Stomach smooth muscle (tissue), 2 donors: ENCODE data around the gene ARSB.

Experiments used
- H3K27ac ChIP-seq: one replicate; pipeline ENCODE4 v1.7.0; 2013; ENCODE audit warnings: mild to moderate bottlenecking, low read length, inconsistent platforms
- H3K27me3 ChIP-seq, 2 donors: one replicate each; pipeline ENCODE4 v1.7.0; 2013; ENCODE audit warnings: low read length in 2 of 2; ENCODE audit not compliant: insufficient read depth in 2 of 2, control insufficient read depth in 1 of 2
- H3K36me3 ChIP-seq, 2 donors: one replicate each; pipeline ENCODE4 v1.7.0; 2013; ENCODE audit warnings: low read length in 2 of 2; ENCODE audit not compliant: control insufficient read depth in 2 of 2, insufficient read depth in 2 of 2
- H3K4me1 ChIP-seq: one replicate; pipeline ENCODE4 v1.7.0; 2013; ENCODE audit warnings: low read length; ENCODE audit not compliant: control insufficient read depth, insufficient read depth
- H3K4me3 ChIP-seq, 2 donors: one replicate each; pipeline ENCODE4 v1.7.0; 2013; ENCODE audit warnings: low read length in 2 of 2
- H3K9ac ChIP-seq, 2 donors: one replicate each; pipeline ENCODE4 v1.7.0; 2013; ENCODE audit warnings: low read length in 2 of 2, mild to moderate bottlenecking in 1 of 2
- H3K9me3 ChIP-seq, 2 donors: one replicate each; pipeline ENCODE4 v1.7.0; 2013; ENCODE audit warnings: low read length in 2 of 2; ENCODE audit not compliant: control insufficient read depth in 2 of 2
- donor health status: healthy.
- donor health status: Pancreatic carcinoma.

Gene ARSB

DNA sequence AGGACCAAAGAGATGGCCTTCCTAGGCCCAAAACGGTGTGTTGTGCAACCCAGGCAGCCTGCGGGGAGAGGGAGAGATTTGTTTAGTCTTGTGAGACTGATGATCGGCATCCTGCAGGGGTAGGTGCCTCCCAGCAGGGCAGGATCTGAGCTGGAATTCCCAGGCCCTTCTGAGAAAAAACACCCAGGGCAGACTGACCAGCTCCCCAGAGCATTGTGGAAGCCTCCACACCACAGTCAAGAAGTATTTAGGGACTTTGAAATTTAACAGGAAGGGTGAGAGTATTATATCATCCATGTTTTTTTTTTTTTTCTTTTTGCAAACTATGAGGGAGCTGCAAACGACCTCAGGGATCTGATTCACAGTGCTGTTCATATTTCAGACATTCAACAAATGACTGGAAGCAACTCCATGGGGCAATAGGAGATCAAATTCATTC, 232.0 kb downstream of the ARSB start:
- Histone ChIP-seq H3K36me3 (no peaks in the 10 kb centered on the region), H3K4me1 (peaks cover 3% of the 10 kb centered on the region), H3K27me3 (no peaks in the 10 kb centered on the region), H3K9ac (no peak overlapping the region), H3K9me3 (no peaks in the 10 kb centered on the region), H3K4me3 (no peak overlapping the region), H3K27ac (no peak overlapping the region)

DNA sequence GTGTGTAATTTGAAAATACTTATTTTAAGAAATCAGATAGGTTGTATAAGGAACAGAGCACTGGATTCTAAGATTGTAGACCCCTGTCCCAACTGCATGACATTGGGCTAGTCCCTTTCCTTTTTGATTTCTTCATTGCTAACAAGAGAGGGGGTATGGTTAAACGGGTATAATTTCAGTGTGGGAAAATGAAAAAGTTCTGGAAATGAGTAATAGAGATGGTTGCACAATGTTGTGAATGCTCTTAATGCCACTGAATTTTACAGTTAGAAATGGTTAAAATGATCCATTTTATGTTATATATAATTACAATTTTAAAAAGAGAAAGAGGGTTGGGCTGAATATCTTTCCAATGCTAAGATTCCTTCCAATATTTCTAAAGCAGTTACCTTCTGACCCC, 233.2 kb downstream of the ARSB start:
- H3K27me3 ChIP-seq: no peaks in the 10 kb centered on the region
- H3K9ac ChIP-seq: no peak overlapping the region
- no peaks in the 10 kb centered on the region for H3K36me3 ChIP-seq
- no peaks in the 10 kb centered on the region for H3K9me3 ChIP-seq
- H3K4me3 ChIP-seq: no peak overlapping the region
- peaks cover 11% of the 10 kb centered on the region for H3K4me1 ChIP-seq
- no peak overlapping the region for H3K27ac ChIP-seq

DNA sequence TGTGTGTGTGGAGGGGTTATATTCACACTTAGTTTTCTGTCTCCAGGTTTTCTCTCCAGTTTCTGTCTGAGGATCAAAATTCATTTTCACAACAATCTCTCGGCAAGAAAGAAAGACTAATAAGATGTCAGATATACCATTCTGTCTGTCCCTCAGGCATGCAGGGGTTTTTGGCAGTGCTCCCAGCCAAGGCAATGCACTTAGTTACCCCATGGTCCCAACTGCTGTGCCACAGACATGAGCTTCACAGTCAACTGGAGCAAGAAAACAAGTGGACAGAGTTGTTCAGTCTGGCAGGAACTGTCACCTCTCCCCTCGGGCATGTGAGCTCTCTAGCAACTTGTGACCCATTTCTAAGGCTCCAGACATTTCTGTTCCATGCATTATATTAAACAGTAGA, 234.8 kb downstream of the ARSB start:
- no peak overlapping the region for H3K4me3 ChIP-seq
- no peaks in the 10 kb centered on the region for H3K36me3 ChIP-seq
- no peak overlapping the region for H3K27ac ChIP-seq
- no peak overlapping the region for H3K9ac ChIP-seq
- no peaks in the 10 kb centered on the region for H3K27me3 ChIP-seq
- no peaks in the 10 kb centered on the region for H3K9me3 ChIP-seq
- H3K4me1 ChIP-seq: peaks cover 26% of the 10 kb centered on the region

DNA sequence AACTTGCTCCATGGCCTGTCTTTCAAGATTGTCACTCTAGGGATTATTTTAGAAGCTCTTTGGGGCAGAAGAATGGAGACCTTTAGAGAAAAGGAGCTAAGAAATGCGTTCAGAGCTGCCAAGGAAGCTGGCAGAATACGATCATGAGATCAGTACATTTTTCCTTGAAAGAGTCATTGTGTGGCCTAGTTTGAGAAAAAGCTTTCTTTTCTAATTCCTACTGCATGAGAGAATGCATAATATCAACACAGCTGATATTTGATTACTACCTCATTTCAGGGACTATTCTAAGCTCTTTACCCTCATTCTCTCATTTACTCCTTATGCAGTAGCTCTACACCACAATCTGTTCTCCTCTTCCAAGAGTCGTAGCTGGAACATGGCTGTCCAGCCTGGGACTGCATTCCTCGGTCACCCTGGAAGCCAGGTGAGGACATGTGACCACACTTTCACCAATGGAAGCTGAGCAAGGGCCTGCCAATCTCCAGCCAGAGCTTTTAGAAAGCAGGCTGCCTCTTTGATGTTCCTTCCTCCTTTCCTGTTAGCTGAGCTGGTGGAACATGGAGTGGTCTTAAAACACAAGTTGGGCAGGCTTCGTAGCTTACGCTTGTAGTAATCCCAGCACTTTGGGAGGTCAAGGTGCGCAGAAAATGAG, 237.3 kb downstream of the ARSB start:
- Histone ChIP-seq H3K36me3 (no peaks in the 10 kb centered on the region), H3K27ac (peak overlapping the region; percentile 41), H3K27me3 (no peaks in the 10 kb centered on the region), H3K4me3 (peak overlapping the region in 1 of 2 donors; percentile 8), H3K9me3 (no peaks in the 10 kb centered on the region), H3K4me1 (peaks cover 34% of the 10 kb centered on the region), H3K9ac (no peak overlapping the region)

DNA sequence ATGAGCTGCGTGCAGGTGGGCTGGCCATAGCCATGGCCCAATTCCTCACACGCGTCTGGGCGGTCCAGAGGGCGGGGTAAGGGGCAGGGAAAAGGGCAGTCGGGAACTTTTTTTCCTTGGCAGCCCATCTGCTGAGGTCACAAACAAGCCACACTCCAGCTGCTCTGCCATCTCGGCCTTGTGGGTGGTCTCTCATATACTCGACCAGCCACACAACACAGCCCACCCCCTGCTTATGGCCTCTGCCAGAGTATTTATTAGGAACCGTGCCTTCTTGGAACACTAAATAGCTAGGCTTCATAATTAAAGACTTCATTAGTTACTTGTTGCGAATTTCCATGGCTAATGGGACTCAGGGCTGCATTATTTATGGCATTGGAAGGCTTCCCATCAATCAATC, 238.1 kb downstream of the ARSB start:
- H3K4me1 ChIP-seq: peaks cover 34% of the 10 kb centered on the region
- no peak overlapping the region for H3K4me3 ChIP-seq
- no peaks in the 10 kb centered on the region for H3K9me3 ChIP-seq
- no peaks in the 10 kb centered on the region for H3K36me3 ChIP-seq
- no peak overlapping the region for H3K9ac ChIP-seq
- H3K27me3 ChIP-seq: no peaks in the 10 kb centered on the region
- H3K27ac ChIP-seq: peak overlapping the region; percentile 24

DNA sequence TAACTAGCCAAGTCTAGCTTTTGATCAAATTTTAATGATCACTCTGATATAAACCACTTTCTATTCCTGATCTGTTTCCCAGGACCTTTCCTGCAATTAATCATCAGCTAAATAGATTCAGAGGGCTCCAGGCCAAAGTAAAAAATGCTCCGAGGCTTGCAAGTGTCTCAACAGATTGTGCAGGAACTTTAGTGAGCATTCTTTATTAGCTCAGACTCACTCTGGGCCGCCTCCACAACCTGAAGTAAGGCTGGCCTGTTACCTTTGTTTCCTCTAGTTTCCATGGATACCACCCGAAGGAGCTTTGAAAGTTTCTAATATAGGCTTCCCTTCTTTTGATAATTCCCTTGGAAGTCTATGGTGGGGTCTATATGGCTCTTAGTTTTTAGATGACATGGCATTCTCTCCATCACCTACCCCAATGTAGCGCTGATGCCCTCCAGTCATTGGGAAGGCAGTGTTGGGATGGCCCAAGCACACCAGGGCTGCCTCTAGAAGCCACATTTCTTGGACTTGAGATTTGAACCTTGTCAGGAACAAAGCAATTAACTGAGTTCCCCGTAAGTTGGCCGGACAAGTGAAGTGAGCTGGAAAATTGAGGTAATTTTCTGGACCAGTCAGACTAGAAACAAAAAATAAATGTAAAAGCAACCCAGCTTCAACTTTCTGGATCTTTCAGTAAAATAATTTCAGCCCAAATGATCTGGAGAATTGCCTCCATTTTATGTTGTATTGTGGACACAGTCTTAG, 238.9 kb downstream of the ARSB start:
- H3K9ac ChIP-seq: no peak overlapping the region
- no peak overlapping the region for H3K27ac ChIP-seq
- H3K36me3 ChIP-seq: no peaks in the 10 kb centered on the region
- H3K4me1 ChIP-seq: peaks cover 34% of the 10 kb centered on the region
- no peaks in the 10 kb centered on the region for H3K9me3 ChIP-seq
- no peaks in the 10 kb centered on the region for H3K27me3 ChIP-seq
- H3K4me3 ChIP-seq: no peak overlapping the region

DNA sequence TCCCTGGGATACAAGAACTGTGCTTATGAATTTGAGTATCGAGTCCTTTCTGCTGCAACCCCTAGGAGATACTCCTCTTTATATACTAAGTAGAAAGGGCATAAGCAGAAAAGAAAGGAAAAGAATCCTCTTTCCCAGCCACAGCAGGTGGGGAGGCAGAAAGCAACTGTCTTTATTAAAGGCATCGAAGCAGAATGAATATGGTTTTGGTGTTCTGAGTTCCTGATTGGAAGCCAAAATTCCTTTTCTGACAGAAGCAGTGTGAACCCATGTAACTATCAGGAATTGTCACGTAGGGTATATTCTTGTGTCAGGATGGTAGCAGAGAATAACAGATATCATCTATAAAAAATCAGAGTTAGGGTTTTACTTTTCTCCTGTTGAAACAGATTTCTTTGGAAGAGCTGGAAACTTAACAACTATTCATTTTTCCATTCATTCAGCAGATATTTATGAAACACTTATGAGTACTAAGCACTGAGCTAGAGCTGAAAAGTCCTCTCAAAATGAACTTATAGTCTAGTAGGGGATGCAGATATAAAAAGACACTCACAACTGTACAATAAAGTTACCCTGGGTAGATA, 240.1 kb downstream of the ARSB start:
- Histone ChIP-seq H3K9ac (no peak overlapping the region), H3K4me3 (peak overlapping the region; percentile 7 to 10), H3K36me3 (no peaks in the 10 kb centered on the region), H3K27me3 (no peaks in the 10 kb centered on the region), H3K27ac (peak overlapping the region; percentile 20), H3K9me3 (no peaks in the 10 kb centered on the region), H3K4me1 (peaks cover 34% of the 10 kb centered on the region)

DNA sequence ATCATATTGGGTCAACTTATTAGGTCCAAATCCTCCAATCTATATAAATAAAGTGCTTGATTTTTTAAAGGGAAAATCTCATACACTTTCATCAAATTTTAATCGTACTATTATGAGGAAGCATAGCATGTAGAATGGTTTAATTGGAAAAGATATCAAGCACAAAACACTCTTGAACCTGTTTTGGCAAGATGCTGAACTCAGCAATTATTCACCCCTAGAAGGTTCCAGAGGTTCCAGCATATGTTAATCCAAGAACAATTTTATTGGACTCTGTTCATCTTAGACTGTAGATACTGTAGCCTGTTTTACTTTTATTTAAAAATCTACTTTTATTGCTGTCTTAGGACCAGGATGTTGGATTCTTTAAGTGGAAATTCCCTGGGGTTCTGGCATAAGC, 244.1 kb downstream of the ARSB start:
- H3K36me3 ChIP-seq: no peaks in the 10 kb centered on the region
- no peak overlapping the region for H3K27ac ChIP-seq
- no peak overlapping the region for H3K9ac ChIP-seq
- peaks cover 15% of the 10 kb centered on the region for H3K4me1 ChIP-seq
- peaks cover 0 to under 1% of the 10 kb centered on the region in 2 donors for H3K9me3 ChIP-seq
- no peaks in the 10 kb centered on the region for H3K27me3 ChIP-seq
- no peak overlapping the region for H3K4me3 ChIP-seq

DNA sequence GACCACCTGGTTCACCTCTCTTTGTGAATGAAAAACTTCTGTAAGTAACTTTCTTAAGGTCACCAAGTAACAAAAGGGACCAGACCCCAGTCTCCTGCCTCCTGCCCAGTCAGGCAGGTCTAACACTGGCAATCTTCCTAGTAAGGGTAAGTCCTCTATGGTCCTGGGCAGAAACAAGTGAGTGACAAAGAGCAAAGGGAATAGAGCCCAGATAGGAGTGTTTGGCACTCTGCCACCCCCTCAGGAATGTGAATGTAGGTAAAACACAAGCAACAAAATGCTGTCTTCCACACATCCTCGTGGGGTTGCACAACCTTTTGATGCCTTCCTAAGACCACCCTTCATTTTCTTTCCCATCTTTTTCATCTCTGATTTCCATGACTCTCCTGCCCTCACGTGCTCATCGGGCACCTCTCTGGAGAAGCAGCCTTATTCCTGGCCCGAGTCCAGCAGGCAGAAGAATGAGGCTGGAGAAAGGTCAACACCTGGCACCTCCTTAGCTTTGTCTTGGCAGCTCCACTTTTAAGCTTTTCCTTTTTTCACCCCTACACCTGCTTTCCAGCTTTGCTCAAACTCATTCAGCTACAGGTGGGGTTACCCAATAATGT, 246.3 kb downstream of the ARSB start:
- Histone ChIP-seq H3K36me3 (no peaks in the 10 kb centered on the region), H3K27ac (no peak overlapping the region), H3K9ac (no peak overlapping the region), H3K4me1 (no peaks in the 10 kb centered on the region), H3K4me3 (no peak overlapping the region), H3K9me3 (peaks cover 0 to 7% of the 10 kb centered on the region in 2 donors), H3K27me3 (no peaks in the 10 kb centered on the region)

DNA sequence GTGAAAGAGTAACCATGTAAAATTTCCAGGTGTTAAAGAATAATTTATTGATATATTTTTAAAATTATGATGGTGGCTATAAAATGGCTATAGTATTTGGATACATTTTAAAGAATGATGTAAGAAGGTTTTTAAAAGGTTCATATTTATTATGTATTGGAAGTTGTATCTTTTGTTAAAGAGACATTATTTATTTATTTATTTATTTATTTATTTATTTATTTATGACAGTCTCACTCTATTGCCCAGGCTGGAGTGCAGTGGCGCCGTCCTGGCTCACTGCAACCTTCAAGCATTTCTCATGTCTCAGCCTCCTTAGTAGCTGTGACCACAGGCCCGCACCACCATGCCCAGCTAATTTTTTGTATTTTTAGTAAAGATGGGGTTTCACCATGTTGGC, 247.0 kb downstream of the ARSB start:
- Histone ChIP-seq H3K4me1 (no peaks in the 10 kb centered on the region), H3K27me3 (no peaks in the 10 kb centered on the region), H3K4me3 (no peak overlapping the region), H3K9ac (no peak overlapping the region), H3K27ac (no peak overlapping the region), H3K36me3 (no peaks in the 10 kb centered on the region), H3K9me3 (peaks cover 0 to 7% of the 10 kb centered on the region in 2 donors)
